ENCODE measurements around the gene OR52J3. TPM values are rescaled to one million over a fixed set of nuclear protein-coding genes. Genes with fewer than 3 reads are reported as not detected.

OR52J3 gene
- polyA plus RNA-seq, 2 donors = not detected

DNA sequence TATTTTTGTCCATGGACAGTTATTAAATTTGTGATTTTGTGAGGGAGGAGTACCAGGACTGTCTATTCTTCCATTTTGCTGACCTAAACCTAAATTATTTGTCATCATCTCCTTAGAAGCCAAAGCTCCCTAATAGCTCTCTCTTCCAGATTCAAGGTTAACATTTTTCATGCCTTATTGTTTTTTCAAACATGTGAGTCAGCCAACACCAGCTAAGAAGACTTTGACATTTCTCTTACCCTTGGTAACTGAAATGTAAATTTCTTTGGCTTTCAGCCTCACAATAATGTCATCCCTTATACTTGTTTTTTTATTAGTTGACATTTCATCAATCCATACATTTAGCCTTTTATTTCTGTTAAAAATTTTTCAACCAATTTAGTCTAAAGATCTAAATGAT, 42.2 kb downstream of the OR52J3 start:
- H3K9me3 ChIP-seq (ENCODE audit: control insufficient read depth in 2 of 2, insufficient read depth in 1 of 2, low read depth in 1 of 2, low read length in 1 of 2) = no peaks in the 10 kb centered on the region
- H3K4me3 ChIP-seq (ENCODE audit: low read depth in 1 of 2, low read length in 2 of 2) = no peak overlapping the region
- no peak overlapping the region for H3K27ac ChIP-seq (ENCODE audit: low read depth in 2 of 2, low read length in 1 of 2)
- no peaks in the 10 kb centered on the region for H3K4me1 ChIP-seq (ENCODE audit: control insufficient read depth in 2 of 2, insufficient read depth in 2 of 2, low read length in 1 of 2)
- H3K27me3 ChIP-seq (ENCODE audit: control insufficient read depth in 1 of 2, insufficient read depth in 2 of 2, low read length in 2 of 2) = no peaks in the 10 kb centered on the region
- H3K36me3 ChIP-seq (ENCODE audit: control insufficient read depth in 2 of 2, insufficient read depth in 2 of 2, low read length in 1 of 2) = no peaks in the 10 kb centered on the region

DNA sequence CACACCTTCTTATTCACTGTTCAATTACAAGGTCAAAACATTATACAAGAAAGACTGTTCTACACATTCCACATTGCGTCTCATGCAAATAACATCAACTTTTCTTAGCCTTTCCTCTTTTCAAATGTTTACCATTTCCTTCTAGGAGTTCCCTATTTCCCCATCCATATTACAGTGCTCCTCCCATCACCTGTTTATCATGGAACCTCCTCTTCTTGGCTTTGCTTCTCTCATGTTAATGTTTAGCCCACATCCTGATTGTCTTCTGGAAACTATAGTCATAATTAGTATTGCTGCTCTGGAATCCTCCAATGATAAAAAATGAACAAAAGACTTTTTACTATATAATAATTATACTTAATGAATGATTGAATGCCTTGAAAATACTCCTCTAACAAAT, 44.3 kb downstream of the OR52J3 start:
- 83 to 84% methylated on average over 1 of the region's 1 CpG for WGBS, 2 donors
- Histone ChIP-seq H3K27me3 (ENCODE audit: control insufficient read depth in 1 of 2, insufficient read depth in 2 of 2, low read length in 2 of 2) (no peaks in the 10 kb centered on the region), H3K36me3 (ENCODE audit: control insufficient read depth in 2 of 2, insufficient read depth in 2 of 2, low read length in 1 of 2) (no peaks in the 10 kb centered on the region), H3K4me3 (ENCODE audit: low read depth in 1 of 2, low read length in 2 of 2) (no peak overlapping the region), H3K27ac (ENCODE audit: low read depth in 2 of 2, low read length in 1 of 2) (no peak overlapping the region), H3K4me1 (ENCODE audit: control insufficient read depth in 2 of 2, insufficient read depth in 2 of 2, low read length in 1 of 2) (no peaks in the 10 kb centered on the region), H3K9me3 (ENCODE audit: control insufficient read depth in 2 of 2, insufficient read depth in 1 of 2, low read depth in 1 of 2, low read length in 1 of 2) (no peaks in the 10 kb centered on the region)

- Histone ChIP-seq H3K27me3 (ENCODE audit: control insufficient read depth in 1 of 2, insufficient read depth in 2 of 2, low read length in 2 of 2) (no peaks in the 10 kb centered on the region), H3K4me1 (ENCODE audit: control insufficient read depth in 2 of 2, insufficient read depth in 2 of 2, low read length in 1 of 2) (no peaks in the 10 kb centered on the region), H3K9me3 (ENCODE audit: control insufficient read depth in 2 of 2, insufficient read depth in 1 of 2, low read depth in 1 of 2, low read length in 1 of 2) (no peaks in the 10 kb centered on the region), H3K27ac (ENCODE audit: low read depth in 2 of 2, low read length in 1 of 2) (no peak overlapping the region), H3K4me3 (ENCODE audit: low read depth in 1 of 2, low read length in 2 of 2) (no peak overlapping the region), H3K36me3 (ENCODE audit: control insufficient read depth in 2 of 2, insufficient read depth in 2 of 2, low read length in 1 of 2) (no peaks in the 10 kb centered on the region)
- WGBS, 2 donors = 78 to 80% methylated on average over 8 of the region's 8 CpGs
Observed at GRCh38 chr11:5092821-5093585, 46.7 kb downstream of the OR52J3 start.

GRCh38 chr11:5096011-5096410, 49.7 kb downstream of the OR52J3 start:
- Histone ChIP-seq H3K27ac (ENCODE audit: low read depth in 2 of 2, low read length in 1 of 2) (no peak overlapping the region), H3K4me1 (ENCODE audit: control insufficient read depth in 2 of 2, insufficient read depth in 2 of 2, low read length in 1 of 2) (no peaks in the 10 kb centered on the region), H3K9me3 (ENCODE audit: control insufficient read depth in 2 of 2, insufficient read depth in 1 of 2, low read depth in 1 of 2, low read length in 1 of 2) (no peaks in the 10 kb centered on the region), H3K27me3 (ENCODE audit: control insufficient read depth in 1 of 2, insufficient read depth in 2 of 2, low read length in 2 of 2) (no peaks in the 10 kb centered on the region), H3K36me3 (ENCODE audit: control insufficient read depth in 2 of 2, insufficient read depth in 2 of 2, low read length in 1 of 2) (no peaks in the 10 kb centered on the region), H3K4me3 (ENCODE audit: low read depth in 1 of 2, low read length in 2 of 2) (no peak overlapping the region)
- 66 to 67% methylated on average over 2 of the region's 2 CpGs for WGBS, 2 donors

Other genes with a start within 250 kb of the OR52J3 start
- not detected for gene OR52R1, start 242.1 kb upstream of the OR52J3 start, polyA plus RNA-seq
- gene OR51F2, start 225.2 kb upstream of the OR52J3 start, polyA plus RNA-seq = not detected
- gene OR51S1, start 197.3 kb upstream of the OR52J3 start, polyA plus RNA-seq = not detected
- gene OR51T1, start 164.6 kb upstream of the OR52J3 start, polyA plus RNA-seq = not detected
- gene OR51A7, start 142.7 kb upstream of the OR52J3 start, polyA plus RNA-seq = not detected
- gene OR51G2, start 127.2 kb upstream of the OR52J3 start, polyA plus RNA-seq = not detected
- gene OR51G1, start 122.2 kb upstream of the OR52J3 start, polyA plus RNA-seq = not detected
- not detected for gene OR51A4, start 98.9 kb upstream of the OR52J3 start, polyA plus RNA-seq
- not detected for gene OR51A2, start 90.8 kb upstream of the OR52J3 start, polyA plus RNA-seq
- not detected for gene OR51L1, start 51.7 kb upstream of the OR52J3 start, polyA plus RNA-seq
- gene OR52E2, start 13.1 kb downstream of the OR52J3 start, polyA plus RNA-seq = not detected
- not detected for gene OR52E1, start 23.0 kb downstream of the OR52J3 start, polyA plus RNA-seq
- not detected for gene OR52A5, start 91.8 kb downstream of the OR52J3 start, polyA plus RNA-seq
- gene OR52A1, start 108.2 kb downstream of the OR52J3 start, polyA plus RNA-seq = not detected
- gene OR51V1, start 154.2 kb downstream of the OR52J3 start, polyA plus RNA-seq = not detected
- under 1 TPM; 0.41 to 0.53 TPM for gene HBB, start 180.5 kb downstream of the OR52J3 start, polyA plus RNA-seq
- not detected for gene HBD, start 188.0 kb downstream of the OR52J3 start, polyA plus RNA-seq
- not detected for gene HBG1, start 203.3 kb downstream of the OR52J3 start, polyA plus RNA-seq
- not detected for gene HBG2, start 208.3 kb downstream of the OR52J3 start, polyA plus RNA-seq
- gene HBE1, start 223.4 kb downstream of the OR52J3 start, polyA plus RNA-seq = not detected